Astrocyte (in vitro differentiated cells and primary cell): ENCODE measurements around the gene COA1. TPM values are rescaled to one million over a fixed set of nuclear protein-coding genes. Genes with fewer than 3 reads are reported as not detected.
A peak's percentile ranks its signal among the peaks of the same experiment; 100 is the strongest.

Experiments
- DNase-seq: peaks from one replicate; pipeline ENCODE4 v3.0.0-alpha.2; 2010; ENCODE audit warnings: low read depth
- FAIRE-seq: peaks from 2 replicates; lab custom pipeline; 2011; peaks lifted over from hg19 to GRCh38; lab: Jason Lieb, UNC
- H2AFZ ChIP-seq: 2 replicates; pipeline ENCODE4 v1.6.0; 2012; ENCODE audit warnings: low read depth, low read length, inconsistent platforms
- H3K27ac ChIP-seq: 2 replicates; pipeline ENCODE4 v1.5.1; 2011; ENCODE audit warnings: low read depth, low read length, inconsistent platforms
- H3K27me3 ChIP-seq: 2 replicates; pipeline ENCODE4 v1.6.0; 2011; ENCODE audit warnings: low read length, inconsistent platforms; ENCODE audit not compliant: insufficient read depth
- H3K36me3 ChIP-seq: 2 replicates; pipeline ENCODE4 v1.5.1; 2011; ENCODE audit warnings: low read length, inconsistent platforms; ENCODE audit not compliant: insufficient read depth
- H3K4me1 ChIP-seq: 2 replicates; pipeline ENCODE4 v1.5.1; 2011; ENCODE audit warnings: low read length, inconsistent platforms; ENCODE audit not compliant: insufficient read depth
- H3K4me2 ChIP-seq: 2 replicates; pipeline ENCODE4 v1.6.0; 2012; ENCODE audit warnings: low read length, inconsistent platforms
- H3K4me3 ChIP-seq: 2 replicates; pipeline ENCODE4 v1.5.1; 2011; ENCODE audit warnings: low read depth, mild to moderate bottlenecking, low read length, inconsistent platforms; ENCODE audit not compliant: insufficient read depth
- H3K79me2 ChIP-seq: 2 replicates; pipeline ENCODE4 v1.6.0; 2012; ENCODE audit warnings: mild to moderate bottlenecking, low read length, inconsistent platforms; ENCODE audit not compliant: insufficient read depth
- H3K9ac ChIP-seq: 2 replicates; pipeline ENCODE4 v1.6.0; 2012; ENCODE audit warnings: mild to moderate bottlenecking, low read length, inconsistent platforms
- H3K9me3 ChIP-seq: 2 replicates; pipeline ENCODE4 v1.5.1; 2012; ENCODE audit warnings: low read depth, mild to moderate bottlenecking, low read length, inconsistent platforms; ENCODE audit not compliant: insufficient read depth
- H4K20me1 ChIP-seq: 2 replicates; pipeline ENCODE4 v1.6.0; 2012; ENCODE audit warnings: low read length, inconsistent platforms; ENCODE audit not compliant: insufficient read depth
- H3K27ac Mint-ChIP-seq: one replicate; pipeline ENCODE4 v1.8.0; 2021; ENCODE audit warnings: mild to moderate bottlenecking, mixed read lengths; ENCODE audit not compliant: unreplicated experiment
- H3K27me3 Mint-ChIP-seq: one replicate; pipeline ENCODE4 v1.8.0; 2021; ENCODE audit warnings: low read depth, mixed read lengths; ENCODE audit not compliant: unreplicated experiment
- H3K36me3 Mint-ChIP-seq: one replicate; pipeline ENCODE4 v1.8.0; 2021; ENCODE audit warnings: low read depth, mixed read lengths; ENCODE audit not compliant: unreplicated experiment
- H3K4me1 Mint-ChIP-seq: one replicate; pipeline ENCODE4 v1.8.0; 2021; ENCODE audit warnings: low read depth, mixed read lengths; ENCODE audit not compliant: unreplicated experiment
- H3K4me3 Mint-ChIP-seq: one replicate; pipeline ENCODE4 v1.8.0; 2021; ENCODE audit warnings: mild to moderate bottlenecking, moderate library complexity, mixed read lengths; ENCODE audit not compliant: unreplicated experiment
- H3K9me3 Mint-ChIP-seq: one replicate; pipeline ENCODE4 v1.8.0; 2021; ENCODE audit warnings: mild to moderate bottlenecking, mixed read lengths; ENCODE audit not compliant: unreplicated experiment
- EZH2 ChIP-seq: IDR thresholded peaks from 2 replicates; pipeline ENCODE4 v1.6.1; 2012; ENCODE audit warnings: mild to moderate bottlenecking, low read length, inconsistent platforms; ENCODE audit not compliant: insufficient read depth
- total RNA-seq: library from RNA; stranded (reverse); gene quantifications from 2 replicates; pipeline ENCODE4 v1.2.1, GENCODE V29; 2021
- TF ChIP-seq, protein P1 (sequence below): IDR thresholded peaks from 2 replicates; pipeline ENCODE4 v1.5.1; 2011; ENCODE audit warnings: low read depth, mild to moderate bottlenecking, inconsistent platforms, low read length, moderate library complexity; ENCODE audit not compliant: insufficient read depth

Gene COA1
- total RNA-seq, 1 donor from 2014 or later, result 47.0 TPM

DNA sequence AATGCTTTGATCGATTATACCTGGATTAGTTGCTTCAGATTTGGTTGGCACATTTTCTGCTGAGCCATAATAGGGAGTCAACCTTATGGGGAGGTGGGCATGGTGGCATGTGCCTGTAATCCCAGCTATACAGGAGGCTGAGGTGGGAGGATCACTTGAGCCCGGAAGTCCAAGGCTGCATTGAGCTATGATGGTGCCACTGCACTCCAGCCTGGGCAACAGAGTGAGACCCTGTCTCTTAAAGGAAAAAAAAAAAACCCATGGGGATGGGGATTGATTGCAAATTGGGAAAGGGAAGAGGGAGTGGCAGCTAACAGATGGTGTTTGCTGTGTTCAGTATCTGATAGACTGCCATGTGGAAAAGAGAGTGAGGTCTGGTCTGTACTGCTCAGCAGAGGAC, 135.3 kb downstream of the COA1 start:
- no peak overlapping the region for H3K27ac Mint-ChIP-seq
- H3K4me2 ChIP-seq, result peak overlapping the region; percentile 24

DNA sequence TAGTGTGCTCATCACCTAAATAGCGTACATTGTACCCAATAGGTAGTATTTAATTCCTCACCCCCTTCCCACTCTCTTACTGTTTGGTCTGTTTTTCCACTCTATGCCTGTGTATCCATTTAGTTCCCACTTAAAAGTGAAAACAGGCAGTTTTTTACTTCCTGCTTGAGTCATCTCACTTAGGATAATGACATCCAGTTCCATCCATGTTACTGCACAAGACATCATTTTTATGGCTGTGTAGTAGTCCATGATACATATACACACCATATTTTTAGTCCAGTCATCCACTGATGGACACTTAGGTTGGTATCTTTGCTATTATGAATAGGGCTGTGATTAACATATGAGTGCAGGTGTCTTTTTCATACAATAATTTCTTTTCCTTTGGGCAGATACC, 136.3 kb downstream of the COA1 start:
- Mint-ChIP-seq H3K27me3 (no peaks in the 10 kb centered on the region), H3K9me3 (no peaks in the 10 kb centered on the region), H3K36me3 (peaks cover 2% of the 10 kb centered on the region), H3K4me1 (peaks cover 19% of the 10 kb centered on the region), H3K27ac (no peak overlapping the region), H3K4me3 (no peak overlapping the region)
- no peak overlapping the region for H3K9ac ChIP-seq
- H3K4me2 ChIP-seq, result peak overlapping the region; percentile 24
- no peaks in the 10 kb centered on the region for H3K4me1 ChIP-seq
- peak overlapping the region; percentile 2 for H3K27ac ChIP-seq
- H3K36me3 ChIP-seq, result peaks cover 14% of the 10 kb centered on the region
- peaks cover 99% of the 10 kb centered on the region for H3K79me2 ChIP-seq
- H3K4me3 ChIP-seq, result no peak overlapping the region
- FAIRE-seq (no peak), DNase-seq (no peak)
- no peaks in the 10 kb centered on the region for H3K9me3 ChIP-seq
- H4K20me1 ChIP-seq, result peaks cover 81% of the 10 kb centered on the region
- no peak overlapping the region for H2AFZ ChIP-seq
- H3K27me3 ChIP-seq, result no peaks in the 10 kb centered on the region
- TF ChIP-seq, protein P1, sequence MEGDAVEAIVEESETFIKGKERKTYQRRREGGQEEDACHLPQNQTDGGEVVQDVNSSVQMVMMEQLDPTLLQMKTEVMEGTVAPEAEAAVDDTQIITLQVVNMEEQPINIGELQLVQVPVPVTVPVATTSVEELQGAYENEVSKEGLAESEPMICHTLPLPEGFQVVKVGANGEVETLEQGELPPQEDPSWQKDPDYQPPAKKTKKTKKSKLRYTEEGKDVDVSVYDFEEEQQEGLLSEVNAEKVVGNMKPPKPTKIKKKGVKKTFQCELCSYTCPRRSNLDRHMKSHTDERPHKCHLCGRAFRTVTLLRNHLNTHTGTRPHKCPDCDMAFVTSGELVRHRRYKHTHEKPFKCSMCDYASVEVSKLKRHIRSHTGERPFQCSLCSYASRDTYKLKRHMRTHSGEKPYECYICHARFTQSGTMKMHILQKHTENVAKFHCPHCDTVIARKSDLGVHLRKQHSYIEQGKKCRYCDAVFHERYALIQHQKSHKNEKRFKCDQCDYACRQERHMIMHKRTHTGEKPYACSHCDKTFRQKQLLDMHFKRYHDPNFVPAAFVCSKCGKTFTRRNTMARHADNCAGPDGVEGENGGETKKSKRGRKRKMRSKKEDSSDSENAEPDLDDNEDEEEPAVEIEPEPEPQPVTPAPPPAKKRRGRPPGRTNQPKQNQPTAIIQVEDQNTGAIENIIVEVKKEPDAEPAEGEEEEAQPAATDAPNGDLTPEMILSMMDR, result no peak
- TF ChIP-seq EZH2, result no peak

More for the DNA sequence above, 135.3 kb downstream of the COA1 start:
- Mint-ChIP-seq H3K4me3 (no peak overlapping the region), H3K9me3 (no peaks in the 10 kb centered on the region), H3K36me3 (peaks cover 5% of the 10 kb centered on the region), H3K4me1 (peaks cover 19% of the 10 kb centered on the region), H3K27me3 (no peaks in the 10 kb centered on the region)
- Histone ChIP-seq H3K36me3 (peaks cover 19% of the 10 kb centered on the region), H3K9me3 (no peaks in the 10 kb centered on the region), H2AFZ (no peak overlapping the region), H3K4me1 (no peaks in the 10 kb centered on the region), H4K20me1 (peaks cover 79% of the 10 kb centered on the region), H3K9ac (no peak overlapping the region), H3K79me2 (peaks cover 98% of the 10 kb centered on the region), H3K27ac (no peak overlapping the region), H3K27me3 (no peaks in the 10 kb centered on the region), H3K4me3 (no peak overlapping the region)
- DNase-seq (no peak), FAIRE-seq (no peak)
- TF ChIP-seq EZH2, result no peak
- TF ChIP-seq, protein P1, result no peak

DNA sequence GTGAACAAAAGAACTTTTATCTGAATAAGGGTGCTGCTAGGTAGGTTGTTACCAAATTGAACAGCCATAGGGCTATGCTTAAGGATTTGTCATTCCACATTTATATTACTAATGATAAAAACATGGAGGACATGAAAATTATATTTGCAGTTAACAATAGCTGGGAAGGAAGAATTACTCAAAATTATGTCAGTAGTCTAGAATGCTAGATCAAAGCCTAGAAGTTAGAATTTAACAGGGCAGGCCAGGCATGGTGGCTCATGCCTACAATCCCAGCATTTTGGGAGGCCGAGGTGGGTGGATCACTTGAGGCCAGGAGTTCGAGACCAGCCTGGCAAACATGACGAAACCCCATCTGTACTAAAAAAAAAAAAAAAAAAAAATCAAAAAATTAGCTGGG, 137.0 kb downstream of the COA1 start:
- peaks cover 81% of the 10 kb centered on the region for H4K20me1 ChIP-seq
- H3K27me3 ChIP-seq, result no peaks in the 10 kb centered on the region
- H3K4me1 Mint-ChIP-seq, result peaks cover 19% of the 10 kb centered on the region
- H3K27me3 Mint-ChIP-seq, result no peaks in the 10 kb centered on the region
- TF ChIP-seq, protein P1, result no peak
- no peak for TF ChIP-seq EZH2
- peaks cover 99% of the 10 kb centered on the region for H3K79me2 ChIP-seq
- H3K27ac Mint-ChIP-seq, result no peak overlapping the region
- H3K4me3 Mint-ChIP-seq, result no peak overlapping the region
- H3K9me3 ChIP-seq, result no peaks in the 10 kb centered on the region
- H3K4me2 ChIP-seq, result peak overlapping the region; percentile 24
- H3K27ac ChIP-seq, result peak overlapping the region; percentile 4
- no peak overlapping the region for H3K4me3 ChIP-seq
- FAIRE-seq (no peak), DNase-seq (no peak)
- peaks cover 11% of the 10 kb centered on the region for H3K36me3 ChIP-seq
- no peak overlapping the region for H3K9ac ChIP-seq
- no peak overlapping the region for H2AFZ ChIP-seq
- H3K36me3 Mint-ChIP-seq, result peaks cover 2% of the 10 kb centered on the region
- no peaks in the 10 kb centered on the region for H3K4me1 ChIP-seq
- H3K9me3 Mint-ChIP-seq, result no peaks in the 10 kb centered on the region
